GM12874 (cell line): ENCODE measurements around the gene CPTP.

ENCODE experiments used
- CTCF ChIP-seq: IDR thresholded peaks from 2 replicates; pipeline ENCODE4 v1.5.1; 2011; ENCODE audit warnings: low read depth, mild to moderate bottlenecking, control low read depth, low read length, moderate library complexity; ENCODE audit not compliant: insufficient read depth

CPTP gene

DNA sequence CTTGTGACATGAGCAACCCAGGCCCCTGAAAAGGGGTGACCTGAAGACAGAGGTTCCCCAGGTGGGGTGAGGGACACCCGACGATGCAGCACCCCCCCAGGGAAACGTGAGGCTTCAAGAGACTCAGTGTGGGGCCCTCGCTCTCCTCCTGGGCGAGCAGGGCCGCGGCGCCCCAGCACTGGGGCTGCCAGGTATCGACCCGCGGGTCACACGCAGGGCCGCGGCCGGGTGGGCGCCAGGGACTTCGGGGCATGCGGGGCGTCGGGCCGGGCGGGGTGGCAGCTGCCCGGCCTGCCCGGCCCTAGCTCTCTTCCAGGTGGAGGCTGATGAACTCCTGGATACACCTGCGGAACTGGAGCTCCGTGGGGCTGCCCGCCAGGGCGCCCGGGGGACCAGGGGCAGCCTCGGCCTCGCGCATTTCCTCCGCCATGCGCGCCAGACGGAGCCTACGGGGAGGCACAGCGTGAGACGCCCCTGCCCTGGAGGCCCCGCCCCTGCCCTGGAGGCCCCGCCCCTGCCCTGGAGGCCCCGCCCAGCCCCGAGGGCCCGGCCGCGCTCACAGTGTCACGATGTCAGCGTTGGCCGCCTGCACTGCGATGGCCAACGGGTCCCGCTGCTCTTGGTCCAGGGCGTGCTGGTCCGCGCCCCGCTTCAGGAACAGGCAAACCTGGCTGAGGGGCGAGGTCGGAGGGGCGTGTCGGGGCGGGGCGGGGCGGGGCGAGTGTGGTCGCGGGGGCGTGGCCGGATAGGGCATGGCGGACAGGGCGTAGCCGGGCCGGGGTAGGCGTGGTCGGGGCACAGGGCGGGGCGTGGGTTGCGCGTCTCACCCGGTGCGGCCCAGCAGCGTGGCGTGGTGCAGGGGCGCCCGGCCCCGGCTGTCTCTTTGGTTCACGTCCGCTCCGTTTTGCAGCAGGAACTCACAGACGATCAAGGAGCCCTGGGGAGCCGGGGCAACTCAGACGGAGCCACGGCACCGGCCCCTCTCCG is 31.0 kb upstream of the CPTP start:
- TF ChIP-seq CTCF, result no peak

DNA sequence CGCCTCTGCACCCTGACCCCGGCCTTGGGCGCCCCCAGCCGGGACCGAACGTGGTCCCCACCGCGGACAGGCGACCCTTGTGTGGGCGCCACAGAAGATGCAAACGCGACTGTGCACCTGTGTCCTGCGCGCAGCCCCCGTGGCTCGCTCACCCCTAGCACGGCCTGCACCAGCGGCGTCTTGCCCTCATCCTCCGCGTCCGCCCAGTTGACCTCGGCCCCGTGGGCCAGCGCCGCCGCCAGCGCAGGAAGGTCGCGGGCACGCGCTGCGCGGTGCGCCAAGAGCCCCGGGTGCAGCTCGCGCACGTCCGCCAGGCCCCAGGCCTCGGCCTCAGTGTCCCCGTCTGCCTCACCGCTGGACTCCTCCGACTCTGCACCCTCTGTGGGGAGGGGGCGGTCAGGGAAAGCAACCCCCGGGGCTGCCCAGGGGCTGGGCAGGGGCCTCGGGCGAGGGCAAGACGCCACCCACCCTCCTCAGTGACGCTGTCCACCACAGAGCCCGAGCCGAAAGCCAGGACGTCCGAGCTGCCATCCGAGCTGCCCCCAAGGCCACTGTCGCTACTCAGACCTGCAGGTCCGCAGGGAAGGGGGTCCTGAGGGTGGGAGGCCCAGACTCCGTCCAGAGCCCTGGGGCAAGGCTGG is 30.2 kb upstream of the CPTP start:
- TF ChIP-seq CTCF, result no peak

GRCh38 chr1:1295154-1295923 is 29.3 kb upstream of the CPTP start:
- no peak for TF ChIP-seq CTCF

DNA sequence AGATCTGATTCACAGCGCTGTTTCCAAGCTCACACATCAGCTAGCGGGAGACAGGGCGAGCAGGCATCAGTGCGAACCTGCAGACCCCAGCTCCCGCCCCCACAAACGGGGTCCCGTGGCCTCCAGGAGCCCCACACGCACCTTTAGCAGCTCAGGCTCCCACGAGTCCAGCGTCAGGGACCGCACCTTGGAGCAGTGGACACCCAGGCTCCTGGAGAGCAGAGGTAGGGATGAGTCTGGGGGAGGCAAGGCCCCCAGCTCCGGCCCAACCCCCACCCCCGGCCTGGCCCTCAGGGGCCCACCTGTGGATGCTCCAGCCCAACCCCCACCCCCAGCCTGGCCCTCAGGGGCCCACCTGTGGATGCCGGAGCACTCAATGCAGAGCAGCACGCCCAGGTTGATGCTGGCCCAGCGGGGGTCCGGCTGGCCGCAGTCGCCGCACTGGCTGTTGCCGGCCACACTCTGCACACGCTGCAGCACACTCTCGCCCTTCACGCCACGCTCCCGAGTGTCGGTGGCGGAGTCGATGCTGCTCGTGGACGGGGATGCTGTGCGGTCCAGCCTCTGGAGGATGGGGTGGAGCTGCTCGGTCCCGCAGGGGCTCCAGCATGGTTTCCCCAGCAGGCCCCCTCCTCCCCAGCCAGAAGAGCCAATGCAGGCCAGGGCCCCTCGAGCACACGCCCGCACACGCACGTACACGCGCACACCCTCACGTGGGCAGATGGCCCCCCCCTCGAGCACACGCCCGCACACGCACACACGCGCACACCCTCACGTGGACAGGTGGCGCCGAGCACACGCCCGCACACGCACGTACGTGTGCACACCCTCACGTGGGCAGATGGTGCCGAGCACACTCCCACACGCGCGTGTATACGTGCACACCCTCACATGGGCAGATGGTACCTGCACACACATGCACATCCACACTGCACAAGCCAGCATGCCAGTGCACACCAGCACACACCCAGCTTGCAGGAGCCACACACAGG is 28.2 kb upstream of the CPTP start:
- no peak for TF ChIP-seq CTCF

DNA sequence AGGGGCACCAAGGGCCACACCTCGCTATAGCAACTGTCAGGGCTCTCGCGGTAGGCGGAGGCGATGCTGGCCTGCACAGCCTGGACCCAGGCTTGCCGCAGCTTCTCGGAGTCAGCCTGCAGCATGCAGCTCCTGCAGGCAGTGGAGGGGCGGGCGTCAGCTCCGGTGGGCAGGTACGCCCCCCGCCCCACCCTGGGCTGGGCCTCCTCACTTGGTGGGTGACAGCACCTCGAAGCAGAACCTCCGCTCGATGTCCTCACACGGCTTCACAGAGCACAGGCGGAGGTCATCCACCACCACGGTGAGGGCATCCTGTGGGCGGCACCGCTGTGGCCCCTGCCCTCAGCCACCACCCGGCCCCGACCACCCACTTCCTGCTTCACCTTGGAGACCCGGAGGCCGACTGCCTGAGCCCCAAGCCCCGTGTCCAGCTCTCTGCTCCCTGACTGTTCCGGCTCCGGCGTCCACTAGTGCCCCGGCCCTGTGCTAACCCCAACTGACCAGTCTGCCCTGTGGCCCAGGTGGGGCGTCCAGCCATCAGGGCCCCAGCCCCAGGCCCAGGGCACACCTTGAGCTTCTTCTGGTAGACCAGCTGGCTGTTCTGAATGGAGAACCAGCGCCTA is 26.7 kb upstream of the CPTP start:
- TF ChIP-seq CTCF, result no peak

DNA sequence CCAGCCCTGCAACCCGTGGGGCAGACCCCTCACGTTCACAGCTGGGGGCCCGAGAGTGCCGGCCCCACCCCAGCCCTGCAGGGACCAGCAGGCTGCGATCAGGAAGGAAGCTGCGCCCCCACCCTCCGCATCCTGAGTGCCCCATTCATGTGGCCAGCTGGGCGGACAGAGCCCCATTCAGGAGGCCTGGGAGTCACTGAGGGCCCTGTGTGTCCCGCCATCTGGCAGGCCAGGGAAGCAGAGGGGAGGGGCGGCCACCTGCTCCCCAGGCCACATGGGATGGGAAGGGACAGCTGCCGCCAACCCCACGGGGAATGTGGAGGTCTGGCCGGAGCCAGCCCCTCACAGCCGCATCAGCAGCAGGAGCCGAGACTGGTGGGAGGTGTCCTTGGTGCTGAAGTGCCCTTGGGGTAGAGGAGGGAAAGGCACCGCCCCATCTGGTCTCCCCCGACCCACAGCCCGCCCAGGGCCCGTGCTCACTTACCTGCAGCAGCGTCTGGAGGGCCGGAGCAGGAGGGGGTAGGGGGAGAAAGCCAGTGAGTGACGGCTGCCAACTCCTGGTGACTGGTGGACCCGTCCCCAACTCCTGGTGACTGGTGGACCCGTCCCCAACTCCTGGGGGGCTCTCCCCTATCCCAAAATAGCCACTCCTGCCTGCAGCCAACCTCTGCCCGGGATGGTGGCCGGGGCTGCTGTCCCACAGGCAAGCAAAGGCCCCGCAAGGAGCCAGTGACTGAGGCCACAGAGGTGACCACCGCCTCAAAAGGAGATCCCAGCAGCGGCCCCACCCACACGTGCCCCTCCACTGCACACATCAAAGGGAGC is 25.5 kb upstream of the CPTP start:
- no peak for TF ChIP-seq CTCF
